Adipocyte (in vitro differentiated cells): ENCODE measurements around the gene PLSCR2.
"Not testable (repeated sequence)": the region's sequence is repeated elsewhere in the genome, so short reads cannot be mapped to it uniquely, and the experiment has no call there.

Experiments
- DNase-seq: peaks from one replicate; pipeline ENCODE4 v3.0.0-alpha.2; 2015; ENCODE audit warnings: low read depth
- H3K27me3 ChIP-seq: replicated peaks from 2 replicates; pipeline ENCODE4 v1.7.0; 2013; ENCODE audit warnings: mild to moderate bottlenecking, low read length, moderate library complexity; ENCODE audit not compliant: control insufficient read depth, insufficient read depth
- H3K36me3 ChIP-seq: 2 replicates; pipeline ENCODE4 v1.7.0; 2013; ENCODE audit warnings: low read length, mild to moderate bottlenecking, moderate library complexity; ENCODE audit not compliant: control insufficient read depth, insufficient read depth, severe bottlenecking
- H3K4me1 ChIP-seq: 2 replicates; pipeline ENCODE4 v1.7.0; 2013; ENCODE audit warnings: mild to moderate bottlenecking, low read length, moderate library complexity; ENCODE audit not compliant: control insufficient read depth, insufficient read depth
- H3K4me3 ChIP-seq: 2 replicates; pipeline ENCODE4 v1.7.0; 2013; ENCODE audit warnings: mild to moderate bottlenecking, low read length, moderate library complexity
- H3K9ac ChIP-seq: 2 replicates; pipeline ENCODE4 v1.7.0; 2013; ENCODE audit warnings: mild to moderate bottlenecking, low read length, moderate library complexity
- H3K9me3 ChIP-seq: 2 replicates; pipeline ENCODE4 v1.7.0; 2013; ENCODE audit warnings: mild to moderate bottlenecking, low read length, moderate library complexity; ENCODE audit not compliant: control insufficient read depth

Gene PLSCR2

DNA sequence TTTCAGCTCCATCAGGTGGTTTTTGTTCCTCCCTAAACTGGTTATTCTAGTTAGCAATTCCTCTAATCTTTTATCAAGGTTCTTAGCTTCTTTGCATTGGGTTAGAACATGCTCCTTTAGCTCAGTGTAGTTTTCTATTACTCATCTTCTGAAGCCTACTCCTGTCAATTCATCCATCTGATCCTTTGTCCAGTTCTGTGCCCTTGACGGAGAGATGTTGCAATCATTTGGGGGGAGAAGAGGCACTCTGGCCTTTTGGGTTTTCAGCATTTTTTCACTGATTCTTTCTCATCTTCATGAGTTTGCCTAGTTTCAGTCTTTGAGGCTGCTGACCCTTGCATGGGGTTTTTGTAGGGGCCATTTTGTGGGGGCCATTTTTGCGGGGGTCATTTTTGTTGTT lies 5.6 kb upstream of the PLSCR2 start:
- not testable (repeated sequence) for H3K36me3 ChIP-seq

DNA sequence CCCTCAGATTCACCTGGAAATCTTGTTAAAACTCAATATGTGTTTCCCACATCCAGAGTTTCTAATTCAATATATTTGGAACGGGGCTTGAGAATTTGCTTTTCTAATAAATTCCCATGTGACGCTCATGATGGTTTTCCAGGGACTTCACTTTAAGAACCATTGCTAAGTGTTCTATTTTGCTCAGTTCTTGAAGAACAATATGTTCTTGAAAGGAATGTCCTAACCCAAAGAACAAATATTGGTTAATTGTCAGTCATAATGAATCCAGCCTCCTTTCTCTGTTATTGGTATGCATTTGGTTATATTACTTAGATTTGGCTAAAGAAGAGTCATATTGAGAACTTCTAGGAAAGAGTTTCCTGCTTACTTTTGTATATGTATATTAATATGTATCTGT lies 4.4 kb upstream of the PLSCR2 start:
- Histone ChIP-seq H3K9me3 (no peaks in the 10 kb centered on the region), H3K4me3 (peak overlapping the region; percentile 32), H3K4me1 (peaks cover 44% of the 10 kb centered on the region), H3K36me3 (no peaks in the 10 kb centered on the region), H3K27me3 (no peaks in the 10 kb centered on the region), H3K9ac (peak overlapping the region; percentile 37)
- DNase-seq = no peak

More for the DNA sequence above, 5.6 kb upstream of the PLSCR2 start:
- not testable (repeated sequence) for H3K9me3 ChIP-seq, H3K4me3 ChIP-seq, DNase-seq, H3K9ac ChIP-seq, H3K27me3 ChIP-seq
- H3K4me1 ChIP-seq = peaks cover 33% of the 10 kb centered on the region

DNA sequence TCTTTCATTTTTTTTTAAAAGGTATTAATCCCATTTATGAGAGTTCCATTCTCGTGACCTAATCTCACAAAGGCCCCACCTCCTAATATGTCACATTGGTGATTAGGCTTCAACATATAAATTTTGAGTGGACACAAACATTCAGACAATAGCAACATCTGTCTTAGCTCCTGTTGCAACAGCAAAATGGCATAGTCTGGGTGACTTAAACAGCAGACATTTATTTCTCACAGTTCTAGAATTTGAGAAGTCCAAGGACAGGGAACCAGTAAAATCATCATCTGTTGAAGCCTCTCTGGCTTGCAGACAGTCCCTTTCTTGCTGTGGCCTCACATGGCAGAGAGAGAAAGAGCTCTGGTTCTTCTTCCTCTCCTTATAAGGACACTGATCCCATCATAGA lies 3.2 kb upstream of the PLSCR2 start:
- Histone ChIP-seq H3K27me3 (no peaks in the 10 kb centered on the region), H3K9ac (peak overlapping the region; percentile 6), H3K36me3 (no peaks in the 10 kb centered on the region), H3K4me3 (no peak overlapping the region), H3K9me3 (no peaks in the 10 kb centered on the region), H3K4me1 (peaks cover 54% of the 10 kb centered on the region)
- DNase-seq = no peak

DNA sequence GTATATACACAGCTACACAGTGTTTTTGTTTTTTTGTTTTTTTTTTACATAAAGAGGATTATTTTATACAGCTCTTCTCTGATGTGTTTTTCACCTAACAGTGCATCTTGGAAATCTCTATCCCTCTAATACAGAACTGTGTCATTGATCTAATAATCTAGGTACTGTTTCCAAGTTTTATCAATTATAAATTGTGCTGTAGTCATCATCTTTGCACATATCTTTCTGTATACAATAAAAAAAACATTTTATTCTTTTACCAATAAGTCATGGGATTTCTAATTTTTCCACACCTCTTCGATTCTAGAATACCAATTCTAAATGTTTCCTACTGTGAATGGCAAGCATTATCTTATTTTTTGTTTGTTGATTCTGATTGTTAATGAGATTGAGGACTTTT lies 1.7 kb upstream of the PLSCR2 start:
- DNase-seq = no peak
- H3K9me3 ChIP-seq = no peaks in the 10 kb centered on the region
- H3K4me1 ChIP-seq = peaks cover 64% of the 10 kb centered on the region
- H3K4me3 ChIP-seq = no peak overlapping the region
- no peaks in the 10 kb centered on the region for H3K27me3 ChIP-seq
- H3K9ac ChIP-seq = no peak overlapping the region
- H3K36me3 ChIP-seq = no peaks in the 10 kb centered on the region

DNA sequence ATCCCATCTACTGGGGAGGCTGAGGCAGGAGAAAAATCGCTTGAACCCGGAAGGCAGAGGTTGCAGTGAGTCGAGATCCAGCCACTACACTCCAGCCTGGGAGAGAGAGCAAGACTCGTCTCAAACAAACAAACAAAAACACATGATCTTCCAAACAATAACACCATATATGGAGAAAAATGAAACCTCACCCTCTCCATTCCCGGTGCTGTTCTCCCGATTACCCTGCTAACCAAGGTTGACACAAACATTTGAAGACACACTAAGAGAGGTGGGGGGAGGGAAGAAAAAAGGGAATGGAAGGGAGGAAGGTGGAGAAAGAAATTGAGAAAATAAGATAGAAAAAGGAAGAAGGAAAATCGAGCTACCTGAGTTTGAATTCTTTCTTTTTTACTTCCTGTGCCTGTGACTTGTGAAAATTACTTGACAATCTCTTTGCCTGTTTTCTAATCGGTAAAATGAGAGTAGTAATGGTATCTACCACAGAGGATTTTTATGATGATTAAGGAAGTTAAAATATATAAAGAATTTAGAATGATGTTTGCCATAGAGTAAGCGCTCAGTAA lies 1.1 kb upstream of the PLSCR2 start:
- H3K36me3 ChIP-seq = no peaks in the 10 kb centered on the region
- H3K9ac ChIP-seq = no peak overlapping the region
- H3K4me3 ChIP-seq = no peak overlapping the region
- H3K4me1 ChIP-seq = peaks cover 69% of the 10 kb centered on the region
- H3K27me3 ChIP-seq = no peaks in the 10 kb centered on the region
- no peaks in the 10 kb centered on the region for H3K9me3 ChIP-seq
- DNase-seq = no peak

DNA sequence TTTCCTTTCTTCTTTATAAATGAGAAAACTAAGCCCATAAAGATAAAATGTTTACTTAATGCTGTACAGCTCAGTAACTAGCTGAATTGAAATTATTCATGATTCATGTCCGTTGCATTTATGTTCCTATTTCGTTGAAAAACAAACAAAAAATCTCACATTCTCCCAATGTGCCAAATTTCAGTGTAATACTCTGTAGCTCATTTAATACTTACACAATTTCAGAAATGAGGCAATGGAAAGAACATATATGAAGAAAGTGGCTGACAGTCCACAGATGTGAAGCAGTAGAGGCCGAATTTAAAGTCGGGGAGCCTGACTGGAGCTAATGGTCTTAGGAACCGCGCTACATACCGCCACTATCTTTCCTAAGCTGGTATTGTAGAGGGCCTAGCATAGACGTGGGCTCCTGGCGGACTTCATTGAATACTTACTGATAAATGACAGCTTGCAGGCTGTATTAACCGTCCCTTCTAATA lies 651 bp downstream of the PLSCR2 start:
- no peaks in the 10 kb centered on the region for H3K27me3 ChIP-seq
- no peaks in the 10 kb centered on the region for H3K36me3 ChIP-seq
- H3K4me1 ChIP-seq = peaks cover 71% of the 10 kb centered on the region
- no peaks in the 10 kb centered on the region for H3K9me3 ChIP-seq
- H3K9ac ChIP-seq = no peak overlapping the region
- no peak overlapping the region for H3K4me3 ChIP-seq
- peak; percentile 76 for DNase-seq

DNA sequence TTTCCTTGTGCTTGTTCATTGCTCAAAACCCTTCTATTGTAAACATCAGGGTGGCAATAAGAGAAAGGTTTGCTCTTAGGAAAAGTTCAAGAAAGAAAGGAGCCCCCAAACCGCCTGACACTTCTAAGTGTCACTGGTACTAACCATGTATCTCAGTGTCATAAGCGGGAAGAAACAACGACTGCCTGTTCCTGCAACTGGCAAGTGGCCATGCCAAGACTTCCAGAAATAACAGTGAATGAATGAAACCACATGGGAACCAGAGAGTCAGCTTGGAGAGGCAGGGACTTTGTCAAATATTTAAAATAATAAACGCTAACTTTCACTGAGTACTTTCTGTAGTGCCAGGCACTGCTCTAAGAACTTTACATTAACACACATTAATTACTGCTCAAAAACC lies 1.1 kb downstream of the PLSCR2 start:
- no peaks in the 10 kb centered on the region for H3K9me3 ChIP-seq
- no peaks in the 10 kb centered on the region for H3K27me3 ChIP-seq
- no peak overlapping the region for H3K4me3 ChIP-seq
- no peaks in the 10 kb centered on the region for H3K36me3 ChIP-seq
- peaks cover 67% of the 10 kb centered on the region for H3K4me1 ChIP-seq
- H3K9ac ChIP-seq = no peak overlapping the region
- DNase-seq = peak; percentile 55

DNA sequence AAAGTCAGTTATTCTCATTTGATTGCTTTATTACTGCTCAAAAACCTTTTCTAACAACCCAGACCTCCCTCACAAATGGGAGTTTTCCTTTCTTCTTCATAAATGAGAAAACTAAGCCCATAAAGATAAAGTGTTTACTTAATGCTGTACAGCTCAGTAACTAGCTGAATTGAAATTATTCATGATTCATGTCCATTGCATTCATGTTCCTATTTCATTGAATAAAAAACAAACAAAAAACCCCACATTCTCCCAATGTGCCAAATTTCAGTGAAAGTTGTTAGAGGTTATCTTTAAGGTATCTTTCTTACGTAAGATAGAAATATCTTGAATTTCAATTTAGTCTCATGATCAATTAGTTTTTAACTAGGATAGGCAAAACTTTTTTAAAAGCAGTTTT lies 2.8 kb downstream of the PLSCR2 start:
- H3K9me3 ChIP-seq = no peaks in the 10 kb centered on the region
- peaks cover 56% of the 10 kb centered on the region for H3K4me1 ChIP-seq
- no peak overlapping the region for H3K9ac ChIP-seq
- peak; percentile 66 for DNase-seq
- H3K4me3 ChIP-seq = no peak overlapping the region
- no peaks in the 10 kb centered on the region for H3K27me3 ChIP-seq
- no peaks in the 10 kb centered on the region for H3K36me3 ChIP-seq

DNA sequence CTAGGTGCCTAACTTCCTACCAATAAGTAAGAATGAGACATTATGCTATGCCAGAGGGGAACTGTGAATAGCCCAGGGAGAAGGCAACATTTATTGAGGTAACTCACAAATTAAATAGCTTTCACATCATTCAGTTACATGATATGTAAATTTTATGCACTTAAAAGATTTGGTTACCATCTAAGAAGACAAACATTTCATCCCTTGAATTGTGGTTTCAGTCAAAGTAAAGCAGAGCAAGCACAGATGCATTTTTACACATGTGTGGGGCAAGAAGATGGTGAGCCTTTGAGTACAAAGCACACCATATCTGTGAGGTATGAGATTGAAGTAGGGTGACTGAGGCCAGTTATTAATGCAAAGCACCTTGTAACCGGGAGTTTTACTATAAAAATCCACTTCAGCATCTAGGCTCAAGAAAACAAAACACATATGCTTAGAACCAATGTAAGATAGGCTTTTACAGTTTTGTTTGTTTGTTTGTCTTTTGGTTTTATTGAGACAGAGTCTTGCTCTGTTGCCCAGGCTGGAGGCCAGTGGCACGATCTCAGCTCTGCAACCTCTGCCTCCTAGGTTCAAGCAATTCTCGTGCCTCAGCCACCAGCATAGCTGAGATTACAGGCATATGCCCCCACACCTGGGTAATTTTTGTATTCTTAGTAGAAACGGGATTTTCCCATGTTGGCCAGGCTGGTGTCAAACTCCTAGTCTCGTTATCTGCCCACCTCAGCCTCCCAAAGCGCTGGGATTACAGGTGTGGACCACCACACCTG lies 3.5 kb downstream of the PLSCR2 start:
- Histone ChIP-seq H3K36me3 (no peaks in the 10 kb centered on the region), H3K4me1 (peaks cover 56% of the 10 kb centered on the region), H3K9ac (no peak overlapping the region), H3K27me3 (no peaks in the 10 kb centered on the region), H3K4me3 (no peak overlapping the region), H3K9me3 (no peaks in the 10 kb centered on the region)
- no peak for DNase-seq

DNA sequence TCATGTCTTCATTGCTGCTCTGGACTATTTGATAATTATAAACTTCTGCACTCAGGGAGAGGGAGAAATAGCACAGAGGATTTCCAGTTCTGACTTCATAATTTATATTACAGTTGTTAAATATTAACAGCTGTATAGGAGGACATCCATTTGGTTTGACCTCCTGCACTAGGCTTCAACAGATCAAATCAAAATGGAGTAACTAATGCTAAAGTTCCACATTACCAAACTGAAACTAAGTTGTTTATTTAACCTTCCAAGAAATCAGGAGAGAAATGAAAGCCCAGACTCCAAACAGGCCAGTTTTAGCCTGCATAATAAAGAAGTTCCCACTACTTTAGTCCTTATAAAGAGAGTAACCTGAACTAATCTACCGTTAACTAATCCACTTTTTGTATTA lies 4.6 kb downstream of the PLSCR2 start:
- no peak overlapping the region for H3K9ac ChIP-seq
- H3K4me3 ChIP-seq = no peak overlapping the region
- no peaks in the 10 kb centered on the region for H3K27me3 ChIP-seq
- no peak for DNase-seq
- H3K36me3 ChIP-seq = no peaks in the 10 kb centered on the region
- peaks cover 53% of the 10 kb centered on the region for H3K4me1 ChIP-seq
- no peaks in the 10 kb centered on the region for H3K9me3 ChIP-seq

DNA sequence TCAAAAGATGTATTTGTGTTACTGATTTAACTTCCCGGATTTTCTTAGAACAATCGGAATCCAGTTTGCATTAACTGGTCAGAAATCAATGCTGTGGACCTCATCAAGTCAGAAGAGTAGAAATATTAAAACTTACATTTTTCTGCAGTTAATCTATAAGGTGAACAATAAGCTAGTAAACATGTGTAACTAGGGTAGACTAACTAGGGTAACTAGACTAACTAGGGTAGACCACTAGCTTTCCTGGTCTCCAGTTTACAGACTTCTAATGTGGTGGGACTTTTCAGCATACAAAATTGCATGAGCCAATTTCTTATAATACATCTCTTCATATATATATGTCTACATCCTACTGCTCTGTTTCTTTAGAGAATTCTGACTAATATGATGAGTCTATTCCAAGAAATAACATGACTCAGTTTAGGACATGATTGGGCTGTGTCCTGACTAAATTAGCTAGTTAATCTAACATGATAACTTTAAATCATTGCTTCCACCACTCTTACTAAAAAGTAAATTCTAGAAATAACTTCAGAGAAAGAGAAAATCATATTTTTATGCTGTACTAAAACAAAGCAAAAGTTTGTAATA lies 5.3 kb downstream of the PLSCR2 start:
- Histone ChIP-seq H3K4me3 (no peak overlapping the region), H3K36me3 (no peaks in the 10 kb centered on the region), H3K4me1 (peaks cover 47% of the 10 kb centered on the region), H3K27me3 (no peaks in the 10 kb centered on the region), H3K9me3 (no peaks in the 10 kb centered on the region), H3K9ac (no peak overlapping the region)
- peak; percentile 44 for DNase-seq
